ENCODE data around the gene FANCI.
"Not testable (repeated sequence)": the region's sequence is repeated elsewhere in the genome, so short reads cannot be mapped to it uniquely, and the experiment has no call there.

FANCI gene

DNA sequence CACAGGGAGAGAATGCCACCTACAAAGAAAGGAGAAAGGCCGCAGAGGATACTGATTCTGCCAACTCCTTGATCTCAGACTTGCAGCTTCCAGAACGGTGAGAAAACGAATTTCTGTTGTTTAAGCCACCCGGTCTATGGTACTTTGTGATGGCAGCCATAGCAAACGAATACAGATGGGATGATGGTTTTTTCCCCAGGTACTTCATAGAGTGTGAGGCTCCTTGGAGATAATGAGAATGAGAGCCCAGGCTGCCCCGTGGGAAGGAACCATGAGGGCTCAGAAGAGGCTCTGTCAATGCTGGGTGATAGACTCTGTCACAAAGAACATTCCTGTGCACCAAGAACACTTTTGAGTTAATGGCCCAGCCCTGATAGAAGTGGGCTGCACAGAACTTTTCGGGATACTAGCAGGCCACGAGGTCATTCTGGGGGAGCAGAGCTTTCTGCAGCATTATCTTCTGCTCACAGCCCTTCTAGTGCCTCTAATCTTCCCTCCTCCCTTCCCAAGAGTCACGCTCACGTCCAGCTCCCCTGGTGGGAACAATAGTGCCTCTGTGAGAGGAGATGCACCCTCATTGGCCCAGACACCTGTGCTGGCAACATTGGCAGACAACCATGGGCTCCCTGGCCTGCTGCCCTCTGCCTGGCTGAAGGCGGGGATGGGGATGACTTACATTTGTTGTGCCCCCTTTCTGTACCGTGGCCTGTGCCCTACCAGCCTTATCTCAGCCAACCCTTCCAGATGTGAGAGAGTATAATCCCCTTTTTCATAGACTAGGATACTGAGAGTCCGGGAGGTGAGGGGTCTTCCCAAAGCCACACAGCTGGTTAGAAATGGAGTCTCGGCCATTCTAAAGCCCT, 17.2 kb upstream of the FANCI start:
- no peak for DNase-seq

DNA sequence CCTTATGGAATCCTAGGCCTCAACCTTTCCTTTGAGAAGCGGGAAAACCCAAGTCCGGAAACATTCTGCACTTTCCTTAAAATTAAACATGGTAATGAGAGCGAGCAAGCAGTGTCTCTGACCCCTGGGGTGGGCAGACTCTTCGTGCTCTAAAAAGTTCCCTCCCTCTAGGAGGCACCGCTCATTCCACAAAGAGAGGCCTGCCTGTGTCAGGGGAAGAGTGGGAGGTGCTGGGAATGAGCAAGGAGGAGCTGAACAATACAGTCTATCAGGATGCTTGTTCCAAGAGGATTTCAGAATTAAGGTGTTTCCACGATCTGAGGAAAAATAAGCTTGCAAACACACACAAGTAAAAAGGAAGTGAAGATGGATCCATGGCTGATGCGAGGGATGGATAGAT, 16.4 kb upstream of the FANCI start:
- no peak for DNase-seq

DNA sequence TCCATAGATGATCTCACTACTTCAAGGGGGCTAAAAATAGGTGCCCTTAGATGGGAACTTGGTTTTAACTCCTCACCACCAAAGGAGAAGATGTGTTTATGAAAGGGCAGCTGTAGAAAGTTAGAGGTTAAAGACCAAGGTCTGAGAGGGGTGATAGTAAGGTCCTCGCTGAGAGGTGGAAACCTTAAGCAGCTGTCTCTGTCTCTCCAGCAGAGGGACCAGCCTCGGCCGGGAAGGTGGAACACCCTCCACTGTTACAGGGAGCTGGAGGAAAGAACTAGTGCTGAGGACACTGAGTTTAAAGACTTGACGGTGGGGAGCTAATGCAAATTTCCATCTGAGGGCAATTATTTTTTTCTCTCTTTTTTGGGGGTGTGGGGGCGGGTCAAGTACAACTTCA, 13.5 kb upstream of the FANCI start:
- DNase-seq, result no peak

DNA sequence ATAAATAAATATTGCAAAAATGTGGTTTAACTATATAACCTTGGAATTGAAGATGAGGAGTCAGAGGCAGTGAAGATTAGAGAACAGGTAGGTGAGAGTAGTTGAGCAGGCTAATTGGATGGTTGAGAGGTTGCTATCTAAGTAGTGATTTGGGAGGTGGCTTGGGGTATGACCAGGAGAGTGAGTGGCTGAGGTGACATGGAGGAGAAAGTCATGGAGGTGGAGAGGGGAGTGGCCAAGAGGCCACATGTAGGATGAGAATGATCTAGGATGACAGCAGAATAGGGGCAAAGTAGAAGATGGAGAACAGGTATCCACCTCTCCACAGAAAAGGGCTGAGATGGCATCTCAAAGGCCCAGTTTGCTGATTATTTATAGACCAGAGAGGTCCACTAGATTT, 11.9 kb upstream of the FANCI start:
- DNase-seq, result no peak

DNA sequence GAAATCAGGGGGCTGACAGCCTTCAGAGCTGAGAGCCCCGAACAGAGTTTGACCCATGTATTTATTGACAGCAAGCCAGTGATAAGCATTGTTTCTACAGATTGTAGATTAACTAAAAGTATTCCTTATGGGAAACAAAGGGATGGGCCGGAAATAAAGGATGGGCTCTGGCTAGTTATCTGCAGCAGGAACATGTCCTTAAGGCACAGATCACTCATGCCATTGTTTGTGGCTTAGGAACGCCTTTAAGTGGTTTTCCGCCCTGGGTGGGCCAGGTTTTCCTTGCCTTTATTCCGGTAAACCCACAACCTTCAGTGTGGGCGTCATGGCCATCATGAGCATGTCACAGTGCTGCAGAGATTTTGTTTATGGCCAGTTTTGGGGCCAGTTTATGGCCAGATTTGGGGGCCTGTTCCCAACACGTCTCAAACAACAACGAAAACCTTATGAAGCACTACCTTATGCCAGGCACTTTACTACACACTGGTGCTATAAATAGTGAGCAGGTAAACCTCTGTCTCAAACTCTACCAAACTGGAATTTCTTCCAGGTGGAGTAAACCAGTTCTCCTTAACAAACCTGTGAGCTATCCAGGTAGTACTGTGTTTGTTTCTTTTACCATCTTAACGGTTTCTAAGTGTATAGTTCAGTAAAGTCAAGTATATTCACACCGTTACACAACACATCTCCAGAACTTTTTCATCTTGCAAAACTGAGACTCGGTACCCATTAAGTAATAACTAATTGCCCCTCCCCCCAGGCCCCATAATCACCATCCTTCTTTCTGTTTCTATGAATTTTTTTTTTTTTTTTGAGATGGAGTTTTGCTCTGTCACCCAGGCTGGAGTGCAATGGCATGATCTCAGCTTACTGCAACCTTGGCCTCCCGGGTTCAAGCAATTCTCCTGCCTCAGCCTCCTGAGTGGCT, 3.6 kb upstream of the FANCI start:
- not testable (repeated sequence) for DNase-seq

DNA sequence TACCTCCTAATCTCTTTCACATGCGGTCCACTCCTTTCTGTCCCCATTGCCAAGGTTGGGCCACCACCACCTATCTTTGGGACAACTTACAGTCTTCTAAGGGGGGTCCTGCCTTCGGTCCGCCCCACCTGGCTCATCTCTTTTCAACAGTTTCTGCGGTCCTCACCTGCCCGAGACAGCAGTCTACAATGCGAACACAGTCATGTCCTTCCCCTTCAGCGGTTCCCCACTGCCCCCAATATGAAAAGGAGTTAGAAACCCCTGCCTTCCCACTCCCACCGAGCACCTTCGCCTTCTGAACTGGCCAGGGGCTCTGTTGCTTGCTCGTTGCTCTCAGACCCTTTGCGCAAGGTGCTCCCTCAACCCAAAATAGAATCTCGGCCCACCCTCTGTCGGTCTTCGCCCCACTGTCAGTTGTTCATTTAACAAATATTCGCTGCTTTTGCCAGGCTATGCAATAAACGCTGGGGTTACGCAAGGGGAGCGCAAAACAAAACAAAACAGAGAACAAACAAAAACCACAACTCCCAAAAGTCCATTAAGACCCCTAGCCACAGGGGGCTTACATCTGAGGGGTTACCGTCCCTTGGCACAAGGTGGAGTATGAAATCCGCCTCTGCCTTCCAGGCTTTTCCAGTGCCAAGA, 611 bp upstream of the FANCI start:
- no peak for DNase-seq

DNA sequence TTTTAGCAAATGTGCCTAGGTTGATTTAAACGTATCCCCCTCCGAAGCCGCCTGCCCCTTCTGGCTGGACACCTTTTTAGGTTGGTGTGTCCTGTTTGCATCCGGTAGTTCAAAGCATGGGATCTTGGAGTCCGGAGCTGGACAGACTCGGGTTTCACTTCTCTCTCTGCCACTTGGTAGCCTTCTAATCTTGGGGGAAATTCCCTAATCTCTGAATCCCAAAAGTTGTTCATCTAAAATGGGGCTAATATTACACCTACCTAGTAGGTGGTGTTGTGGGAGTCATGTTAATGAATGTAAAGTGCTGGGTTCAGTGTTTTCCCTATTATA, 760 bp downstream of the FANCI start:
- DNase-seq, result no peak

DNA sequence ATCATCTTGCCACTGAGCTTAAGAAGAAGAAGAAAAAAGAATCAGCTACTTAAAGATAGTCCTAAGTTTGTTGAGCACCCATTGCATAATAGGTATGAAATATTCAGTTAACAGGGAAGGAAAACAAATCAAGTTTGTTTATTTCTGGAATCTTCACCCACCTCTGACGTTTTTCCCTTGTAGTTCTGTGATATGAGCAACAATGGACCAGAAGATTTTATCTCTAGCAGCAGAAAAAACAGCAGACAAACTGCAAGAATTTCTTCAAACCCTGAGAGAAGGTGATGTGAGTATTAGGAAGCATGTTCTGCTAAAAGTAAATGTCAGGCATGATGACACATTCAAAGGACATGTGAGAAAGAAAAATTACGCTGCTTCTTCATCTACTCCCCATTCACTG, 3.7 kb downstream of the FANCI start:
- no peak for DNase-seq

DNA sequence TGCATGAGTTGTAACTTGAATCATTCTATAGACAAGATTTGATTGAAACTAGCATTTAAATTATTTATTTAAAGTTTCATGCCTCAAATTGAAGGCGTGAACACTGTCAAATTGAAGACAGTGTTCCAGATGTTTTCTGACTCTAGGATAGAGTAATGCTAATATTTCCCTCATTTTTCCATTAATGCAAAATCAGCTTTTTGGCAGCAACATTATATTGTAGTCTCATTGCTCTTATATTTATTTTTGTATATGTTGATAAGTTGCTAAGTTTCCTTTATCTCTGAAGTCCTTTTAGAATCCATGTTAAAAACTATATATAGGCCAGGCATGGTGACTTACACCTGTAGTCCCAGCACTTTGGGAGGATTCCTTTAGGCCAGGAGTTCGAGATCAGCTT, 4.8 kb downstream of the FANCI start:
- no peak for DNase-seq

DNA sequence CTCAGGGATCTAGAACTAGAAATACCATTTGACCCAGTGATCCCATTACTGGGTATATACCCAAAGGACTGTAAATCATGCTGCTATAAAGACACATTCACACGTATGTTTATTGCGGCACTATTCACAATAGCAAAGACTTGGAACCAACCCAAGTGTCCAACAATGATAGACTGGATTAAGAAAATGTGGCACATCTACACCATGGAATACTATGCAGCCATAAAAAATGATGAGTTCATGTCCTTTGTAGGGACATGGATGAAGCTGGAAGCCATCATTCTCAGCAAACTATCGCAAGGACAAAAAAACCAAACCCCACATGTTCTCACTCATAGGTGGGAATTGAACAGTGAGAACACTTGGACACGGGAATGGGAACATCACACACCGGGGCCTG, 6.4 kb downstream of the FANCI start:
- DNase-seq, result not testable (repeated sequence)

DNA sequence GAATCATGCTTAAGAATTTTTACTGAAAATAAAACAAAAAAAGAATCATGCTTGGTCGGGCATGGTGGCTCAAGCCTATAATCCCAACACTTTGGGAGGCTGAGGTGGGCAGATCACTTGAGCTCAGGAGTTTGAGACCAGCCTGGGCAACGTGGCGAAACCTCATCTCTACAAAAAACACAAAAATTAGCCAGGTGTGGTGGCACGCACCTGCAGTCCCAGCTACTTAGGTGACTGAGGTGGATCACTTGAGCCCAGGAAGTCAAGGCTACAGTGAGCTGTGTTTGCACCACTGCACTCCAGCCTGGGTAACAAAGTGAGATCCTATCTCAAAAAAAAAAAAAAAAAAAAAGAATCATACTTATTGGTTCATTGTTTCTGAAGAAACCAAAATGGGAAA, 33.5 kb downstream of the FANCI start:
- DNase-seq, result not testable (repeated sequence)

DNA sequence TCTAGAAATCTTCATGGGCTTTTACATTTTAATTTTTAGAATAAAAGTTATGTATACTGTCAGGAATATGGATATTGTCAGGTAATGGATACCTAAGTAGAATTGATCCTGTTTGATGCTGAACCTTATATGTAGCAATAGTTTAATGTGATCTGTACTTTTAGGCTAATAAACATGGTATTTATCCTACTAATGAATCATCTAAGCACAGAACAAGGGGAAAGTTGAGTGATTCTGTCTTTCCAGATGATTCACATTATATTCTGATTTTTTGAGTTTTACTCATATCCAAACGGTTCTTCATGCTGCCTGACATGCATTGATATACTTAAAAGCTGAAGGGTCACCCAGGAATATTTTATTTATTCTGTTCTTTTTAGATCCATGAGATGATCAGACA, 34.5 kb downstream of the FANCI start:
- DNase-seq, result no peak

DNA sequence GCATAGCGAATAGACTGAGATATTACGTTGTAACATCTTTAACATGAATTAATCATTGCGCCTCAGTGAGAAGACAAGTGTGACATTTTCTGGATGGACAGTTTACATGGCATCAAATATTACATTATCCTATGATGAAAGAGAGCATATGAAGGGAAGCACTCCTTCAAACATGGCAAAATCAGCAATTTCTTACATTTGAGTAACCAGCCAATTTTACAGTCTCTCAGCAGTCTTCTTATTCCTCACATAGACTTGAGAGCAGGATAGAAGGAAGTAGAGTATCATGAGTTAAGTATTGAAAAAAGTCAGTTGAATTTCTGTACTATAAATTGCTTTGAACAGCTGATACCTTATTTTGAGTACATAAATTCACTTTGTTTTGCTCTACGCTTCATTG, 38.9 kb downstream of the FANCI start:
- DNase-seq, result no peak

DNA sequence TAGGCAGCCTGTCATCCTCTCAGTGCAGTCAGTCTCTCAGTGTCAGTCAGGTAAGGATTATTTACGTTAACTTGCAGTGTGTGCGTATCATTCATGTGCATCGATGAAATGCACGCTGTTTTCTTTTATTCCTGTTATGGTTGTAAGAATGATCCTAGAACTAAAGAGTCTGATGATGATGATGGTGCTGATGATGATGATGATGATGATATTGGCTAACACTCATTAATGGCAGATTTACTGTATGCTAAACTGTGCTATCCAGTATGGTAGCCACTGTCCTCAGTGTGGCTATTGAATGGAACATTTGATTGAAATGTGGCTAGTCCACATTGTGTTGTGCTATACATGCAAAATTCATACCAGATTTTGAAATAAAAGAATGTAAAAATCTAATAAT, 39.4 kb downstream of the FANCI start:
- no peak for DNase-seq

DNA sequence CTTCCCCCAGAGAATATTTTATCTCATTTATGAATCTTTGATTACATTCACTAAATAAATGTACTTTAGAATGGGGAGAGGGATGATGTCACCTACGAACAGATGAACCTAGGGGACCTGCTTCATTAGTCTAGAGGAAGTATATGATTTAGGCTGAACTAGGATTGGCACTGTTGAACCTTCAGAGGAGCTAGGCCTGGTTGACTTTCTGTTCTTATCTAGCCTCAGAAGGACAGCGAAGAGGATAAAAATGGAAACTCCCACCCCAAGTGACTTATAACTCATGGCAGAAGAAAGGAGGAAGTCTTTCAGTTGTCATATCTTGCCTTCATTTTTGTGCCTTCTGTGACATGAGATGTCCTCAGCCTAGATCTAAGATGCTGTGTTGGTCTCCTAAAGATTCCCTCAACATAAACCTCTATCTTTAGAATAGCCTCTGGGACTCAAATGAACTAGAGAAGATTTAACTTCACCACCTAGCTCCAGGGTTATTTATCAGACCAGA, 48.2 kb downstream of the FANCI start:
- DNase-seq, result no peak

DNA sequence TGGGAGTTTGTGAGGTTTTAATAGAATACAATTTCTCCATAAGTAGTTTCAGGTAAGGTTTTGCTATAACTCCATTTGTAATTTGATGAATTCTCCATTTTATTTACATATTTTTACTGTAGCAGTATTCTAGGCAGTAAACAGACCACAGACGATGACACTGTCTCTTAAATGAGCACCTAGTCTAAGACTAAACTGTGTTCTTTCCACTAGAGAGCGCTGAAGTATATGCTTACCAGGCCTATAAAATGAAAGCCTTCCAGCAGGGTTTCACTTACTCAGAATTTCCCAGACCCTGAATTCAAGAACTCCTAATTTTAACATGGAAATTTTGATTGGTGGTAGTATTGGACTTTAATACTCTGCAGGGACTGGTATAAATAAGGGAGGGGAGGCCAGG, 49.2 kb downstream of the FANCI start:
- DNase-seq, result no peak

DNA sequence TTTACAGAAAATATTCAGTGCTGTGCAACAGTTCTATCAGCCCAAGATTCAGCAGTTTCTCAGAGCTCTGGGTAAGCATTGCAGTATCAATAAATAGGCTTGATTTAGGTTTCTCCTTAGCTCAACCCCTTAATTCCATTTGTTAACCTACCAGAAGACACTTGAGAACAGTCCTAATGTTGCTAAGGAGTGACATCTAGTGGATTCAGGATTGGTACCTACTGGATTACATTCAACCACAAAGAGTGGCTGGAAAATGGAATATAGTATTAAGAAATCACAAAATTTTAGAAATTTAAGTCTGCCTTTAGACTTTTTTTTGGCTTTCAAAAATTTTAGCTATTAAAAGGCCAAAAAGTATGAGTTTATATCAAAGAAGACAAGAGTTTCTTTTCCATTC, 56.1 kb downstream of the FANCI start:
- DNase-seq, result no peak

DNA sequence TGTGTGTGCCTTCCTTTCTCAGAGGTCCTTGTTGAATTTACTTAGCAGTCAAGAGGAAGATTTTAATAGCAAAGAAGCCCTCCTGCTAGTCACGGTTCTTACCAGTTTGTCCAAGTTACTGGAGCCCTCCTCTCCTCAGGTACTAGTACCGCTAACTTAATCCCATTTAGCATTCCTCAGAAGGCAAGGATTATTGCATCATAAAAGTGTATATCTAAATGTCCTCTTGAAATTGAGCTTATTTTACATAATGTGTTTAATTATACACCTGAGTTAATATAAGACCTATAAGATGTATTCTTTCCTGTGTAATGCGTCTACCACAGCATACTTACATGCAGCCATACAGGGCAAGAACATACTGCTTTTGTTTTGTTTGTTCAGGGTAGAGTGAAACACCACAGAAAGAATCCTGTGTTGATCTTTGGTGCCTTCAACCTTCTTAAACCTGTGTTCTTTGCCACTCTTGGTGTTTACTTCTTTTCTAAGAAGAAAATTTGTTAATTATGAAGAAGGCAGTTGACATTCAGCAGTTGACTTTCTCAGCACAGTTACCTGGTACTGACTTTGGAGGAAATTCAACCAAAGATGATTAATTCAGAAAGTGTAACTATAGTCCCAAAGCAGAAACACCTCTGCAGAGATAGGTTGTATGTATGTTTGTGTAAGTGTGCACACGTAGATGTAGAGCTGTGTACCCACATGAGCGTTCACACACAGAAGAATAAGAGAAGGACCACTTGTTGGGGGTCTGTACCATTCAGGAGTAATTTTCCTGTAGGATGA, 57.7 kb downstream of the FANCI start:
- DNase-seq, result no peak

DNA sequence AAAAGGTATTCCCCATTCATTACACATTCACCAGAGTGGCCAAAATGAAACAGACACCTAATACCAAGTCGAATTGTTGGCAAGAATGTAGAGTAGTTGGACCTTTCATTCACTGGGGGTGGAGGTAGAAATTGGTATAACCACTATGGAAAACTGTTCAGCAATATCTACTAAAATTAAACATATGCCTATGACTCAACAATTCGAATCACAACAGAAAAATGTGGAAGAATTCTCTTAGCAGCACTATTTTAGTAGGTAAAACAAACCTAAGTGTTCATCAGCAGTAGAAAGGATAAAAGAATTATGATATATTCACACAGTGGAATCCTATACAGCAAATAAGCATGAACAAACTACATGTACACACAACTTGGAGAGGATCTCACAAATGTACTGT, 60.2 kb downstream of the FANCI start:
- DNase-seq, result no peak

DNA sequence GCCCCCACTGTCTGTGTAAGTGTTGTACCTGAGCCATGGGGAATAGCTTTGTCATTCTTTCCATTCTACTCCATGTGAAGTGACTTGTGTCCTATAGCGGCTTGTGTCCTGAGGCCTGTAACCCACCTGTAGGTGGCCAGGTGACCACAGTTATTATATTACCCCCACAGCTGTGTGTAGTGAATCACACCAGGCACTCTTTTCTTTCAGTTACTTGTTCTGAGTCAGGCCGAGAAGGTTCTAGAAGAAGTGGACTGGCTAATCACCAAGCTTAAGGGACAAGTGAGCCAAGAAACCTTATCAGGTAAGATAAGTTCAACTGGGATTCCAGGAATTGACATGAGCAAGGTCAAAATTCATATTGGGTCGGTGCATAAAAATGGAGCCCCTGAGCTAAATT, 61.6 kb downstream of the FANCI start:
- no peak for DNase-seq

DNA sequence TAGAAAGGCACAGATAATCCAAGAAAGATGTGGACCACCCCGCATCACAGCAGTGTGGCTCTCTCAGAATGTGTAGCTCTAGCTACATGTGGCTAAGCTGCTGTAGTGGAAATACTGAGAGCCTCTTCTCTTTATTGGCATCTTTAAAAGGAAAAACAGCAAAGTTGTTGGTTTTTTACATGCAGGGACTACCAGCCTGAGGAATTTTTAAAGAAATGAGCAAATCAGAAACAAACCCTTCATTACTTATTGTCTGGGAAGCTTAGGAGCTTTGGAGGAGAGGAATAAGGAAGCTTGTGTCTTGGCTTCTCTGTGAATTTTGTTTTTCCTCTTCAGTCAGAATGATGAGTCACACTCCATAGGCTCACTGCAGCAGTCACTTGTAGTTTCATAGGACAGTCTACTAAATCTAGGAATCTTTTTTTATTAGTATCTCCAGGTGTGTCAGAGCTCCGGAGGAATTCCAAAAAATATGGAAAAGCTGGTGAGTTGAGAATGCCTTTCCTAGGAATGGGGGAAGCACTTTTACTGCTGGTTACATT, 63.3 kb downstream of the FANCI start:
- DNase-seq, result no peak

DNA sequence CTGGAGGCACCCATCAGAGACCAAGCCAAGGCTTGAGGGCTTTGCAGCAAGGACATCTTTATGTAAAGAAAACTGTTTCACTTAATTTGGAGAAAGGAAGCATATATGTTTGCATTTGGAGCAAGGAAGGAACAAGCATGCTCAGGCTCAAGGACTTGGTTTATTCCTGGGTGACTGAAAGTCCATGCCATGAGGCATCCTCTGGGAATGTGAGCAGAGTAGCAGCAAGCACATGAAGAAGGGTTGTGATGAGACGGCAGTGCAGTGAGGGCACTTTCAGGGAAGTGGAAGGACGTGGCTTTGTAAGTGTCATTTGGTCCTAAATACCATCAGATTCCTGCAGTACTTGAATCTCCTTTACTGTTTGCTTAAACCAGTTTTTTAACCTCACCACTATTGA, 64.0 kb downstream of the FANCI start:
- no peak for DNase-seq

Data from NCI-H2171 (cell line).